ENCODE measurements around the gene MAN1B1.
A peak's percentile ranks its signal among the peaks of the same experiment; 100 is the strongest.

MAN1B1 gene

DNA sequence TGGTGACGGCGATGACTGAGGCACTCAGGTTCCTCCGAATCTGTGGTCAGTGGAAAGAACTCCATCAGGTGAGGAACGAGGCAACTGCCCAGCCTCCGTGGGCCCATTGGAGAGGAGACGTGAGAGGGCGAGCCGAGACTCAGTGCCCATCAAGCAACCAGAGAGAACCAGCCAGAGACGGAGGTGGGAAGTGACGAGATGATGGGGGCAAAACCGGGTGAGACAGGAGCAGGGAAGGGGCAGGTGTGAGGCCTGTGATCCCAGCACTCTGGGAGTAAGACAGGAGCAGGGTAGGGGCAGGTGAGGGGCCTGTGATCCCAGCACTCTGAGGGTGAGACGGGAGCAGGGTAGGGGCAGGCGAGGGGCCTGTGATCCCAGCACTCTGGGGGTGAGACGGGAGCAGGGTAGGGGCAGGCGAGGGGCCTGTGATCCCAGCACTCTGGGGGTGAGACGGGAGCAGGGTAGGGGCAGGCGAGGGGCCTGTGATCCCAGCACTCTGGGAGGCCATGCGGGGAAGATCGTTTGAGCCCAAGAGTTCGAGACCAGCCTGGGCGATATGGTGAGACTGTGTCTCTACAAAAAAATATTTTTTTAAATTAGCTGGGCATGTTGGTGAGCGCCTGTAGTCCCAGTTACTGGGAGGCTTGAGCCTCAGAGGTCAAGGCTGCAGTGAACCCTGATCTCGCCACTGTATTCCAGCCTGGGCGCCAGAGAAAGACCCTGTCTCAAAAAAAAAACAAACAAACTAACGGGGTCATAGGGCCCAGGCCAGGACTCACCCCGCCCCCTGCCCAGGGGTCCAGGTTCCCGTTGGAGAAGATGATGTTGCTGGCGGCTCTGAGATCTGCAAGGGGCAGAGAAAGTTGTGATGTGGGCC is 24.4 kb downstream of the MAN1B1 start:
- TF ChIP-seq, protein P1, sequence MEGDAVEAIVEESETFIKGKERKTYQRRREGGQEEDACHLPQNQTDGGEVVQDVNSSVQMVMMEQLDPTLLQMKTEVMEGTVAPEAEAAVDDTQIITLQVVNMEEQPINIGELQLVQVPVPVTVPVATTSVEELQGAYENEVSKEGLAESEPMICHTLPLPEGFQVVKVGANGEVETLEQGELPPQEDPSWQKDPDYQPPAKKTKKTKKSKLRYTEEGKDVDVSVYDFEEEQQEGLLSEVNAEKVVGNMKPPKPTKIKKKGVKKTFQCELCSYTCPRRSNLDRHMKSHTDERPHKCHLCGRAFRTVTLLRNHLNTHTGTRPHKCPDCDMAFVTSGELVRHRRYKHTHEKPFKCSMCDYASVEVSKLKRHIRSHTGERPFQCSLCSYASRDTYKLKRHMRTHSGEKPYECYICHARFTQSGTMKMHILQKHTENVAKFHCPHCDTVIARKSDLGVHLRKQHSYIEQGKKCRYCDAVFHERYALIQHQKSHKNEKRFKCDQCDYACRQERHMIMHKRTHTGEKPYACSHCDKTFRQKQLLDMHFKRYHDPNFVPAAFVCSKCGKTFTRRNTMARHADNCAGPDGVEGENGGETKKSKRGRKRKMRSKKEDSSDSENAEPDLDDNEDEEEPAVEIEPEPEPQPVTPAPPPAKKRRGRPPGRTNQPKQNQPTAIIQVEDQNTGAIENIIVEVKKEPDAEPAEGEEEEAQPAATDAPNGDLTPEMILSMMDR (IDR thresholded peaks at IDR 0.05; ENCODE audit: low read depth, low read length, missing control alignments), result no peak

DNA sequence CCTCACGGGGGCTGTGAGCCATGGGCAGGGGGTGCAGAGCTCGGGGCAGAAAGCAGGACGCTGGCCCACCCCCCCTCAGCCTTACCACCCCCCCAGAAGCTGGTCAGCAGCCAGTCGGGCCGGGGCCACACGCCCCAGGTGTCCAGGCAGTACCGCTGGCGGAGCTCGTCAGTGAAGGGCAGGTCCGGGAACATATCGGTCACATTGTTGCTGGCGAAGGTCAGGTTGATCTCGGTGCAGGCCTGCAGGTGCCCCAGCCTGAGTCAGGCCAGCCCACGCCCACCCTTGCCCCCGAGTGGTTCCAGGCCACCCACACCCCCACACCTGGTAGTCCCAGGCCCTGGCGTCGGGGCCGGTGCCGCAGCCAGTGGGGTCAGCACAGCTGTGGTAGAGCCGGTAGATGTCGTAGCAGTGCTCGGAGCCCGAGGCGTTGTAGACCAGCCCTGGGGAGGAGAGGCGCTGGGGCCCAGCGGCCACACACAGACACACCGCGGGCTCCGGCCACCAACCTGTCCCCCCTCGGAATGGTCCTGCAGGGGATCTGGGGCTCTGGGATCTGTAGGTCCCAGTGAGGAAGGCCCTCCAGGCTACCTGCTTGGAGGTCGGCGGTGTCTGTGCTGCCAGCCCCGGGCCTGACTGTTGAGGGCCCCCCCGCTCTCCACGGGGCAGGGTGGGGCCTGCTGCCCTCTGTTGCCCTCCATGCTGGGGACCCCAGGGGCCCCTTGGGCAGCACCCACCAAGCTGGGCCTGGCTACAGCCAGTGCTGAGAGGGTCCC is 25.2 kb downstream of the MAN1B1 start:
- no peak for DNase-seq (ENCODE audit: low read depth)

More for the DNA sequence above, 24.4 kb downstream of the MAN1B1 start:
- DNase-seq (ENCODE audit: low read depth), result no peak
- H3K4me3 ChIP-seq (ENCODE audit: low read depth, low read length), result no peak overlapping the region
- in situ Hi-C loops (cut with HindIII; ENCODE audit: low sequenced_read_pairs), result no loop called here

DNA sequence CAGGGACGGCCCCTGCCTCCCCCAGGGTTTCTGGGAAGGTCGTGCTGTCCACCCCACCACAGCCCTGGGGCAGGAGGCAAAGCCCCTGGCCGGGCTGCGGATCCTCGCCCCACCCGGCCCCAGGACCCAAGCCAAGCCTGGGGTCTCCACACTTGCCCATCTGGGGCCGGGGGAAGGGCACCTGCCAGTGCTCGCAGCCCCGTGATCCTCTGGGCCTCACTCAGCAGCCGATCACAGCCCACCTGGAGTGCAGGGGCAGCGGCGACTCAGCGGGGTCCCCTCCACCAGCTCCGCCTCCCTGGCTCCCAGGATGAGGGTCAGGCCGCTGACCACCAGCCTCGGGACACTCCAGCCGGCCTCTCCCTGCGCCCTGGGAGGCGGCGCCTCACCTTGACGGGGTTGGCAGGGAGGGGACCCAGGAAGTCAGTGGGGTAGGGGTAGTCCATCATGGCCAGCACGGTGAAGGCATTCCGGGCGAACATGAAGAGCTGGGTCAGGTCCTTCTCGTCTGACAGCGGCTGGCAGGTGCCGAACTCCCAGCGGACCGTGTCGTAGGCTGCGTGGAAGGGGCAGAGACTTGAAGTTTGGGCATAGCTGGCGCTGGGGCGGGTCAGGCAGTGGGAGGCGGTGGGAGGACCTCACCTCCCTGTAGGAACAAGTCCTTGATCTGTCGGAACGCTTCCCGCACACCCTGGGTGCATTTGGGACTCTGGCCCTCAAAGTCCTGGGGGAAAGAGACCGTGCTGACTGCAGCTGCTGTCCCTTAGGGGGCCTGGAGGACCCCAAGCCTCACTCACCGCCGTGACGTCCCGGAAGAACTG is 26.0 kb downstream of the MAN1B1 start:
- TF ChIP-seq, protein P1 (IDR thresholded peaks at IDR 0.05; ENCODE audit: low read depth, low read length, missing control alignments), result no peak
- H3K4me3 ChIP-seq (ENCODE audit: low read depth, low read length), result no peak overlapping the region
- in situ Hi-C loops (cut with HindIII; ENCODE audit: low sequenced_read_pairs), result no loop called here
- DNase-seq (ENCODE audit: low read depth), result no peak

More for the DNA sequence above, 25.2 kb downstream of the MAN1B1 start:
- H3K4me3 ChIP-seq (ENCODE audit: low read depth, low read length), result no peak overlapping the region
- TF ChIP-seq, protein P1 (IDR thresholded peaks at IDR 0.05; ENCODE audit: low read depth, low read length, missing control alignments), result no peak
- in situ Hi-C loops (cut with HindIII; ENCODE audit: low sequenced_read_pairs), result no loop called here

- in situ Hi-C loops (cut with HindIII; ENCODE audit: low sequenced_read_pairs), result no loop called here
- no peak overlapping the region for H3K4me3 ChIP-seq (ENCODE audit: low read depth, low read length)
- DNase-seq (ENCODE audit: low read depth), result no peak
- TF ChIP-seq, protein P1 (IDR thresholded peaks at IDR 0.05; ENCODE audit: low read depth, low read length, missing control alignments), result no peak
Observed at GRCh38 chr9:137113385-137114159, 26.8 kb downstream of the MAN1B1 start.

- in situ Hi-C loops (cut with HindIII; ENCODE audit: low sequenced_read_pairs), result no loop called here
- no peak for DNase-seq (ENCODE audit: low read depth)
- TF ChIP-seq, protein P1 (IDR thresholded peaks at IDR 0.05; ENCODE audit: low read depth, low read length, missing control alignments), result no peak
- H3K4me3 ChIP-seq (ENCODE audit: low read depth, low read length), result peak overlapping the region; percentile 43
Observed at GRCh38 chr9:137114220-137114612, 27.4 kb downstream of the MAN1B1 start.
